HEK293 (cell line): ENCODE data around the gene MYBPH.

ENCODE experiments used
- YY1 ChIP-seq: fragments of 450-650 bp; formaldehyde crosslinking; IDR thresholded peaks from 2 replicates; pipeline ENCODE4 v1.5.1; 2018; ENCODE audit warnings: missing biosample characterization, missing genetic modification characterization
- TF ChIP-seq, protein P1 (sequence below): fragments of 450-650 bp; formaldehyde crosslinking; IDR thresholded peaks from 2 replicates; pipeline ENCODE4 v1.5.1; 2016; ENCODE audit warnings: missing biosample characterization, missing genetic modification characterization

DNA sequence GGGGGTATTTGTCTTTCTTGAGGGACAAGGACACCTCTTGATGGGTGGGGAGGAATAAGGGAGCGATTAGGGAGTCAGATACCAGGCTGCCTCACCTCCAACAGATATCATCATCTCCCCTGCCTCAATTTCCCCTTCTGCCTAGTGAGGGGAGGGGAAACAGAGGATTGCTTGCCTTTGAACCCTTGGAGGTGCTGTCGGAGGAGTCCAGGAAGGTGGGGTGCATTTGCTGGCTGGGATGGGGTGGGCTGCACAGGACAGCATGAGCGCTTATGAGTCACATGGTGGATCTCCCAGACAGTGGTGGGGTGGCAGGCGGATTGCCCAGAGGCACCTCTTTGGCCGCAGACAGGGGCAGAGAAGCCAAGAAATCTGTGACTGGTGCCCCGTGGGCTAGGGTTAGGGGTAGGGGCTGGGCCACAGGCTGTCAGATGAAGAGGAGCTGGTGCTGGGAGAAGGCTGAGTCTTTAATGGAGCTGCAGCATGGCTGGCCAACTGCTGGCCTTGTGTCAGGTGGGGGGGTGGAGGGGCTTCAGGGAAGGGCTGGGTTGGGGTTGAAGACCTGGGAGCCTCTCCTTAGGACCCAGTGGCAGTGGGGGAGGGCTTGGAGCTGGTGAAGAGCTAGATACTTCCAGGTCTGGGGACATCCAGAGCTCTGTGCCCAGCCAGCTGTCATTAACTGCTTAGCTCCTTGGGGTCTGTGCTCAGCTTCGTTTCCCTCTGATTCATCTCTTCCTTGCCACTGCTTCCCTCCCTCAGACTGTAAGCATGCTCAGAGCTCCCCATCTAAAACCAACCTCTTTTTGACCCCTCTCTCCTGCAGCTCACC is 55.1 kb downstream of the MYBPH start:
- no peak for TF ChIP-seq YY1 (tag by site-specific recombination)
- TF ChIP-seq, protein P1, sequence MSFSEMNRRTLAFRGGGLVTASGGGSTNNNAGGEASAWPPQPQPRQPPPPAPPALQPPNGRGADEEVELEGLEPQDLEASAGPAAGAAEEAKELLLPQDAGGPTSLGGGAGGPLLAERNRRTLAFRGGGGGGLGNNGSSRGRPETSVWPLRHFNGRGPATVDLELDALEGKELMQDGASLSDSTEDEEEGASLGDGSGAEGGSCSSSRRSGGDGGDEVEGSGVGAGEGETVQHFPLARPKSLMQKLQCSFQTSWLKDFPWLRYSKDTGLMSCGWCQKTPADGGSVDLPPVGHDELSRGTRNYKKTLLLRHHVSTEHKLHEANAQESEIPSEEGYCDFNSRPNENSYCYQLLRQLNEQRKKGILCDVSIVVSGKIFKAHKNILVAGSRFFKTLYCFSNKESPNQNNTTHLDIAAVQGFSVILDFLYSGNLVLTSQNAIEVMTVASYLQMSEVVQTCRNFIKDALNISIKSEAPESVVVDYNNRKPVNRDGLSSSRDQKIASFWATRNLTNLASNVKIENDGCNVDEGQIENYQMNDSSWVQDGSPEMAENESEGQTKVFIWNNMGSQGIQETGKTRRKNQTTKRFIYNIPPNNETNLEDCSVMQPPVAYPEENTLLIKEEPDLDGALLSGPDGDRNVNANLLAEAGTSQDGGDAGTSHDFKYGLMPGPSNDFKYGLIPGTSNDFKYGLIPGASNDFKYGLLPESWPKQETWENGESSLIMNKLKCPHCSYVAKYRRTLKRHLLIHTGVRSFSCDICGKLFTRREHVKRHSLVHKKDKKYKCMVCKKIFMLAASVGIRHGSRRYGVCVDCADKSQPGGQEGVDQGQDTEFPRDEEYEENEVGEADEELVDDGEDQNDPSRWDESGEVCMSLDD (tag by site-specific recombination) = no peak
